Type B pancreatic cell (in vitro differentiated cells): ENCODE measurements around the gene NRIP3. TPM values are rescaled to one million over a fixed set of nuclear protein-coding genes. Genes with fewer than 3 reads are reported as not detected.
A peak's percentile ranks its signal among the peaks of the same experiment; 100 is the strongest.

Source experiments
- DNase-seq: peaks from one replicate; pipeline ENCODE4 v3.0.0; 2021; ENCODE audit warnings: mixed read lengths; ENCODE audit not compliant: unreplicated experiment; ENCODE audit errors: extremely low spot score
- H3K27ac Mint-ChIP-seq: 2 replicates; pipeline ENCODE4 v1.8.0; 2021; ENCODE audit warnings: mild to moderate bottlenecking, mixed read lengths
- H3K27me3 Mint-ChIP-seq: 2 replicates; pipeline ENCODE4 v1.8.0; 2021; ENCODE audit warnings: mixed read lengths
- H3K36me3 Mint-ChIP-seq: 2 replicates; pipeline ENCODE4 v1.8.0; 2021; ENCODE audit warnings: mixed read lengths
- H3K4me1 Mint-ChIP-seq: one replicate; pipeline ENCODE4 v1.8.0; 2021; ENCODE audit warnings: mixed read lengths; ENCODE audit not compliant: unreplicated experiment
- H3K4me3 Mint-ChIP-seq: 2 replicates; pipeline ENCODE4 v1.8.0; 2021; ENCODE audit warnings: mild to moderate bottlenecking, mixed read lengths
- H3K9me3 Mint-ChIP-seq: 2 replicates; pipeline ENCODE4 v1.8.0; 2021; ENCODE audit warnings: mixed read lengths
- total RNA-seq: library from RNA; stranded (reverse); gene quantifications from 2 replicates; pipeline ENCODE4 v1.2.1, GENCODE V29; 2021; ENCODE audit warnings: low replicate concordance
- TF ChIP-seq, protein P1 (sequence below): fragments of 200-600 bp; sonication (generic); conservative IDR thresholded peaks from 2 replicates; pipeline ENCODE4 v1.5.0; 2021; ENCODE audit warnings: antibody characterized with exemption, mild to moderate bottlenecking

The NRIP3 gene
- total RNA-seq, 1 donor from 2014 or later: 0.92 TPM

DNA sequence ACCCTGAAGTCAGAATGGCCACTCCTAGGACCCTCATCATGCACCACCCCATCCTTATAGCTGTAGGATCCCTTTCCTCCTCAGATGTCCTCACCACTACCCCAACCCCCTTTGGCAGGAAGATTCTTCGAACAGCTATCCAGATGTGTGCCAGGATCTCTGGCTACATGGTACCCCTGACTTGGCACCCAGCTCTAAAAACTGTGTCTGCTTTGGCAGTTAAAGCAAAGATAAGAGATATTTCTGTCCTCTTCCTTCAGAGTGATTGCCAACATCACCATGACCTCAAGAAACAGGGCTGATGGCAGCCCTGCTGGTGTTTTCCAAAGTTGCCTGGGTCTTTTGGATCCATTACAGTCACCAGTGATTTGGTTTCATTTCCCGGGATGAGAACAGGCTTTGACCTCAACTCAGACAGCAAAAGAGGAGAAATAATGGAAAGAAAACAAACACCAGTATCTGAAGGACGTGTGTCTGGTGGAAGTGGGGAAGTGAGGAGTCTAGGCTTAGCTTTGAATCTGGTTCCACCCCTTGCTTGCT, 4.3 kb upstream of the NRIP3 start:
- H3K27ac Mint-ChIP-seq: no peak overlapping the region
- peaks cover 6% of the 10 kb centered on the region for H3K4me1 Mint-ChIP-seq
- no peak overlapping the region for H3K4me3 Mint-ChIP-seq
- no peaks in the 10 kb centered on the region for H3K9me3 Mint-ChIP-seq
- TF ChIP-seq, protein P1, sequence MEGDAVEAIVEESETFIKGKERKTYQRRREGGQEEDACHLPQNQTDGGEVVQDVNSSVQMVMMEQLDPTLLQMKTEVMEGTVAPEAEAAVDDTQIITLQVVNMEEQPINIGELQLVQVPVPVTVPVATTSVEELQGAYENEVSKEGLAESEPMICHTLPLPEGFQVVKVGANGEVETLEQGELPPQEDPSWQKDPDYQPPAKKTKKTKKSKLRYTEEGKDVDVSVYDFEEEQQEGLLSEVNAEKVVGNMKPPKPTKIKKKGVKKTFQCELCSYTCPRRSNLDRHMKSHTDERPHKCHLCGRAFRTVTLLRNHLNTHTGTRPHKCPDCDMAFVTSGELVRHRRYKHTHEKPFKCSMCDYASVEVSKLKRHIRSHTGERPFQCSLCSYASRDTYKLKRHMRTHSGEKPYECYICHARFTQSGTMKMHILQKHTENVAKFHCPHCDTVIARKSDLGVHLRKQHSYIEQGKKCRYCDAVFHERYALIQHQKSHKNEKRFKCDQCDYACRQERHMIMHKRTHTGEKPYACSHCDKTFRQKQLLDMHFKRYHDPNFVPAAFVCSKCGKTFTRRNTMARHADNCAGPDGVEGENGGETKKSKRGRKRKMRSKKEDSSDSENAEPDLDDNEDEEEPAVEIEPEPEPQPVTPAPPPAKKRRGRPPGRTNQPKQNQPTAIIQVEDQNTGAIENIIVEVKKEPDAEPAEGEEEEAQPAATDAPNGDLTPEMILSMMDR: no peak
- DNase-seq: no peak
- H3K27me3 Mint-ChIP-seq: peaks cover 62% of the 10 kb centered on the region
- H3K36me3 Mint-ChIP-seq: no peaks in the 10 kb centered on the region

DNA sequence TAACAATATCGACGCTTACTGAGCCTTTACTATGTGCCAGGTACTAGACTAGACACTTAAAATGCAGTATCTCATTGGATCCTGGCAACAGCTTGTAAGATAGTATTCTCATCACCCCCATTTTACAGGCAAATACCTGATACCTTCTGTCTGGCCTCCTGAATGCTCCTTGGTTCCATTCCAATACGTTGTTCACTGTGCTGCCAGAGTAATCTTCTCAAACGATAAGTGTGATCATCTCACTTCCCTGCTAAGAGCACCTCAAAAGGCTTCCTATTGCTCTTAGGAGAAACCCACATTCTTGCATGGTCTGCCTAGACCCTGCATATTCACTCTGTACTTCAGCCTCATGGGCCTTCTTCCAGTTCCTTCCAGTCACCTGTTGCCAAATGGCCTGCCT, 1.3 kb upstream of the NRIP3 start:
- H3K4me3 Mint-ChIP-seq: peak overlapping the region; percentile 80
- peaks cover 83% of the 10 kb centered on the region for H3K27me3 Mint-ChIP-seq
- TF ChIP-seq, protein P1: no peak
- no peaks in the 10 kb centered on the region for H3K9me3 Mint-ChIP-seq
- H3K36me3 Mint-ChIP-seq: no peaks in the 10 kb centered on the region
- peaks cover 6% of the 10 kb centered on the region for H3K4me1 Mint-ChIP-seq
- H3K27ac Mint-ChIP-seq: peak overlapping the region; percentile 9
- DNase-seq: no peak

DNA sequence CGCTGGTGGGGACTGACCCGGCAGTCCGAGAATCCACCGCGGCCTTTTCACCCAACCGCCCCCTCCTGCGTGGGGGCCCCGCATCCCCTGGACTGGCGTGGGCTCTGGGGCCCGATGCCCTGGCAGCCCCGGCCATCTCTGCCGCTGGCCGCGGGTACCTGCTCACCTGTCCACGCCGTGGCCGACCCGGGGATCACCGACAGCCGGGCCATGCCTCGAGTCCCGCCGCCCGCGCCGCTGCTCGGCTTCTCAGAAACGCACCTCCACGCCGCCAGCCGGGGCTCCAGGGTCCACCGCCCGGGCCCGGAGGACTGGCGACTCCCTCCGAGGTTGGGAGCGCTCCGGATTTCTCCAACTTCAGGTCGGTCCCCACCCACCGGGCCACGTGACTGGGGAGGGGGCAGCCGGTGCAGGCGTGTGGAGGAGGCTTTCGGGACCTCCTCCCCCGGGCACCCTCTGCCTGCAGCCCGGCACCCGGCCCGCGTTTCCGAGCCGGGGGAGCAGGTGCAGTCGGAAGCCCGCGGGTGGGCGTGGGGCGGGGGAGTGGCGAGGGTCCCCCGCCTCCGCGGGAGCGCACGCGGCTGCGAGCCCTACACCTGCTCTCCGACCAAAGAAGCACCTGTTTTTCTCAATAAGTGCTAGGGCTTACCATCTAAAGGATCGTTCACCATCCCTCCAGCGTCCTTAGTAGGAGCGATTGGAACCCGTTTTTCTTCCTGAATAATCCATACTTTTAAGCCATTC, 554 bp upstream of the NRIP3 start:
- Mint-ChIP-seq H3K27ac (peak overlapping the region; percentile 9), H3K4me1 (peaks cover 6% of the 10 kb centered on the region), H3K36me3 (no peaks in the 10 kb centered on the region), H3K9me3 (no peaks in the 10 kb centered on the region), H3K27me3 (peaks cover 88% of the 10 kb centered on the region), H3K4me3 (peak overlapping the region; percentile 80)
- no peak for DNase-seq
- TF ChIP-seq, protein P1: no peak

DNA sequence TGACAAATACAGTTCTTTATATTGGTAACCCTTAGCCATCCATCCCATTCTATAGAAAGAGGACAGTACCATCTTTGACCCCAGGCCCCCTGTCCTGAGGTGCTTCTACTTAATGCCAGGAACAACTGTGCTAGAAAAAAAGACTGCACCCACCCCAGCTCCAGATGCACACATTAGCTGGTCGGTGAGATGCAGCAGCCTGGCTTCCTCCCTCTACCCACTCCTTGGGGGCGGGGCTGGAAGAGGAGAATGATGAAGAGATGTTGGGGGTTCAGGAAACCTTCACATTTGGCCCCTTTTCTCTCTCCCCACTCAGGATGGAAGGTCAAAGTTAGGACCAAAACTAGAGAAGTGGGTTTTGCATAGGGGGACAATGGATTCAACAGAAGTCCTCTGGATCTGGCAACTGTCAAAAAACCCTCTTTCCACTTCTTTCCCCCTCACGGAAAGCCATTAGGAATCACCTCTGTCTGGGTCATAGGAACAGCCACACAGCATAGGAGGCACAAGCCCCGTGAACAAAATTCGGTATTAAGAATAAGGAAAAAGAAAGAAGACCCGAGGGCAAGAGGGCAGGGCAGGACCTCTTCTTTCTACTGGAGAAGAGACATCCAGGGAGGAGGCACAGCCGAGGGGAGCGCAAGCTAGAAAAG, 755 bp downstream of the NRIP3 start:
- Mint-ChIP-seq H3K4me1 (peaks cover 6% of the 10 kb centered on the region), H3K9me3 (no peaks in the 10 kb centered on the region), H3K27me3 (peaks cover 80% of the 10 kb centered on the region), H3K27ac (peak overlapping the region; percentile 30), H3K4me3 (peak overlapping the region; percentile 85), H3K36me3 (no peaks in the 10 kb centered on the region)
- DNase-seq: no peak
- TF ChIP-seq, protein P1: no peak

DNA sequence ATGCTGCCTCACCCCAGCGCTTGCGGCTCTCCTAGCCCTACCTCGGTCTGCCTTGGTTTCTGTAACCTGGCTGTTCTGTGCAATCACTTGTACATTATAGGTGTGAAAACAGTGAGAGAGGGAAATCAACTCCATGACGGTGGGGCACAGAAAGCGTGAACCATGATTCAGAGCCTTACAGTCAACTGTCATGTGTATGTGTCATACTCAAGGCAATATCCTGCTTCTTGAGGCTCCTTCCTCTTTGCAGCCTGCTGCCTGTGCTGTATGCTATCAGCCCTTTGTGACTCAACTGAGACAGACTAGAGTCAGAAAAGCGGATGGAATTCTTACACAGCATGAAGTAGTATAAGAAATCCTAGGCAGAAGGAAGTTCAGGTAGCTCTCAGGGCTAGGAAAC, 2.1 kb downstream of the NRIP3 start:
- no peaks in the 10 kb centered on the region for H3K9me3 Mint-ChIP-seq
- H3K4me3 Mint-ChIP-seq: no peak overlapping the region
- H3K27ac Mint-ChIP-seq: no peak overlapping the region
- H3K27me3 Mint-ChIP-seq: peaks cover 69% of the 10 kb centered on the region
- H3K4me1 Mint-ChIP-seq: peaks cover 6% of the 10 kb centered on the region
- TF ChIP-seq, protein P1: no peak
- H3K36me3 Mint-ChIP-seq: no peaks in the 10 kb centered on the region
- no peak for DNase-seq
